CD8-positive, alpha-beta memory T cell (primary cell): ENCODE results near the gene ST6GALNAC2. TPM values are rescaled to one million over a fixed set of nuclear protein-coding genes. Genes with fewer than 3 reads are reported as not detected.
"Not testable (repeated sequence)": the region's sequence is repeated elsewhere in the genome, so short reads cannot be mapped to it uniquely, and the experiment has no call there.

ENCODE experiments used
- CTCF ChIA-PET: fragments of 350-600 bp; sonication (Branson Sonifier 250); formaldehyde crosslinking; loops from one replicate; lab custom pipeline; 2021; ENCODE audit warnings: antibody characterized with exemption; lab: Charles Lee
- POLR2A ChIA-PET: fragments of 350-600 bp; sonication (Branson Sonifier 250); formaldehyde crosslinking; loops from one replicate; lab custom pipeline; 2021; ENCODE audit warnings: antibody characterized with exemption; lab: Charles Lee
- DNase-seq, 5 donors: peaks; one replicate each; pipeline versions ENCODE4 v3.0.0 to v3.0.0-alpha.2; 2020 to 2022; ENCODE audit warnings: mixed read lengths in 1 of 5
- H3K27ac ChIP-seq: one replicate; pipeline ENCODE4 v1.7.0; 2013; ENCODE audit warnings: low read depth, mild to moderate bottlenecking, low read length, moderate library complexity
- H3K27me3 ChIP-seq: 2 replicates; pipeline ENCODE4 v1.7.0; 2013; ENCODE audit warnings: low read length, mild to moderate bottlenecking; ENCODE audit not compliant: insufficient read depth, poor library complexity, severe bottlenecking
- H3K36me3 ChIP-seq: 2 replicates; pipeline ENCODE4 v1.7.0; 2013; ENCODE audit warnings: mild to moderate bottlenecking, low read length, moderate library complexity; ENCODE audit not compliant: insufficient read depth
- H3K4me1 ChIP-seq: 2 replicates; pipeline ENCODE4 v1.7.0; 2013; ENCODE audit warnings: mild to moderate bottlenecking, low read length, moderate library complexity; ENCODE audit not compliant: insufficient read depth
- H3K4me3 ChIP-seq: 2 replicates; pipeline ENCODE4 v1.7.0; 2013; ENCODE audit warnings: mild to moderate bottlenecking, low read length
- H3K9me3 ChIP-seq: 2 replicates; pipeline ENCODE4 v1.7.0; 2013; ENCODE audit warnings: mild to moderate bottlenecking, low read length
- H3K27ac Mint-ChIP-seq, 8 donors: one replicate each; pipeline ENCODE4 v1.8.0; 2020 to 2021; ENCODE audit warnings: mixed read lengths in 8 of 8, mild to moderate bottlenecking in 6 of 8, inconsistent platforms in 3 of 8, moderate library complexity in 3 of 8
- H3K27me3 Mint-ChIP-seq, 2 donors: one replicate each; pipeline ENCODE4 v1.8.0; 2020 to 2021; ENCODE audit warnings: mixed read lengths in 2 of 2, mild to moderate bottlenecking in 1 of 2, moderate library complexity in 1 of 2
- H3K36me3 Mint-ChIP-seq, 3 donors: one replicate each; pipeline ENCODE4 v1.8.0; 2020 to 2021; ENCODE audit warnings: mixed read lengths in 3 of 3, inconsistent platforms in 1 of 3, mild to moderate bottlenecking in 1 of 3
- H3K4me1 Mint-ChIP-seq, 3 donors: one replicate each; pipeline ENCODE4 v1.8.0; 2020 to 2021; ENCODE audit warnings: mixed read lengths in 3 of 3, inconsistent platforms in 1 of 3, mild to moderate bottlenecking in 1 of 3
- H3K4me3 Mint-ChIP-seq, 7 donors: one replicate each; pipeline ENCODE4 v1.8.0; 2020 to 2021; ENCODE audit warnings: mixed read lengths in 7 of 7, mild to moderate bottlenecking in 6 of 7, moderate library complexity in 4 of 7, inconsistent platforms in 2 of 7
- H3K9me3 Mint-ChIP-seq, 5 donors: one replicate each; pipeline ENCODE4 v1.8.0; 2020 to 2022; ENCODE audit warnings: mixed read lengths in 5 of 5, mild to moderate bottlenecking in 3 of 5, moderate library complexity in 2 of 5, inconsistent platforms in 1 of 5
- polyA plus RNA-seq: library from polyadenylated mRNA; unstranded; fragments of 300-500 nt; fragmentation: Illumina TruSeq; gene quantifications from one replicate; pipeline ENCODE4 v1.2.3, GENCODE V29; 2021
- total RNA-seq, 2 experiments: library from RNA; stranded (reverse); gene quantifications; one replicate each; pipeline ENCODE4 v1.2.3, GENCODE V29; 2021

ST6GALNAC2 gene
- total and polyA plus RNA-seq, 3 experiments from 2014 or later: 0.83 to 2.9 (median 1.0) TPM

DNA sequence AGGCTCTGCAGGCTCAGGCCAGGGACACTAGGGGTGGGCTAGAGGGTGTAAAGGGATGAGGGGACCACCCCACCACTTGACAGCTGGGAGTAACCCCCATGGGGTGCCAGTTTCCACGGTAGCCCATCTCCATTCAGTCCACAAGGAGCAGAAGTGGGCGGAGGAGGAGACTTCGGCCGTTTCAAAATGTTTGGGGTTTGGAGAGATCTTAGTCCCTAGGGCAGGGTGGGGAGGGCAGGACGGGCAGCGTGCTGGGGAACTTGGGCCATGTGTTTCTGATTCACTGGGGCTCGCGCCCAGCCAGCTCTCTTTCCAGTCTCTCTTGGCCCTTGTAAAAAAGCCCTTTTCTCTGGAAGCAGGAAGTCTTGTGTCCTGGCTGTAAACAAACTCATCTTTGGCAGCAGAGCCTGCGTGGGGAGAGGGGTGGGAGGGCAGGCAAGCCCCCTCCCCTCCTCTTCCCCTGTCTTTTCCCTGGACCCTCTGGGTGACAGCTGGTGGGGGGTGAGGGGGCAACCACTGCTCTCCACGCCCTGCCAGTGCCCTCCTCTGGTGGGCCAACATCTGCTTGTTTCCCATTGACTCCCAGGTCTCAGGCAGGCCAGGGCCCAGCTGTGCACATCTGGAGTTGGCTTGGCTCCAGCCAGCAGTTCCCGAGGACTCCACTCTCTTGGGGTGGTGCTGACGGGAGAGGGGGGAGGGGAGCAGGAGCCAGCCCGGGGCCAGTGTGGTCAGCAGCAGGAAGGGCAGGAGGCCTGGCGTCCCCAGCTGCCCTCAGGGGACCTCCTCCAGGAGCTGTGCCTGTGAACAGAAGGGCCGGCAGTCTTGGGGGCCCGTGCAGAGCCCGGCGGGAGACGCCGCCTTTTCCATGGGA is 56.2 kb downstream of the ST6GALNAC2 start:
- CTCF ChIA-PET: interaction anchor here (0.6 to 1.8 kb wide), 6 partner anchors 13 to 183 kb away, joined by 3 to 8 read pairs (median 5); partner anchors contain the start of gene ST6GALNAC2
- H3K27ac Mint-ChIP-seq: peak overlapping the region in 3 of 8 donors; percentile 23 to 72 (median 33)
- H3K4me1 Mint-ChIP-seq: peaks cover 16 to 37% (median 16%) of the 10 kb centered on the region in 3 donors
- Histone ChIP-seq H3K27me3 (no peaks in the 10 kb centered on the region), H3K4me1 (peaks cover 33% of the 10 kb centered on the region), H3K4me3 (no peak overlapping the region), H3K9me3 (no peaks in the 10 kb centered on the region), H3K36me3 (no peaks in the 10 kb centered on the region), H3K27ac (peak overlapping the region; percentile 21)
- H3K36me3 Mint-ChIP-seq: no peaks in the 10 kb centered on the region
- POLR2A ChIA-PET: no interaction called here
- H3K9me3 Mint-ChIP-seq: no peaks in the 10 kb centered on the region
- DNase-seq: no peak
- no peak overlapping the region for H3K4me3 Mint-ChIP-seq
- no peaks in the 10 kb centered on the region for H3K27me3 Mint-ChIP-seq

GRCh38 chr17:76528528-76529223 is 57.0 kb downstream of the ST6GALNAC2 start:
- peak overlapping the region in 7 of 8 donors; percentile 76 to 93 (median 83) for H3K27ac Mint-ChIP-seq
- ChIA-PET CTCF (interaction anchor here (0.6 to 2.1 kb wide), 9 partner anchors 10 to 184 kb away, joined by 3 to 12 read pairs (median 5); partner anchors contain the start of gene ST6GALNAC2), POLR2A (interaction anchor here (1.4 to 1.6 kb wide), 2 partner anchors 13 to 17 kb away, joined by 3 to 7 read pairs; no protein-coding TSS in a partner anchor)
- peaks cover 33% of the 10 kb centered on the region for H3K4me1 ChIP-seq
- H3K9me3 ChIP-seq: no peaks in the 10 kb centered on the region
- H3K27ac ChIP-seq: peak overlapping the region; percentile 24
- H3K4me1 Mint-ChIP-seq: peaks cover 18 to 40% (median 18%) of the 10 kb centered on the region in 3 donors
- peak overlapping the region in 6 of 7 donors; percentile 30 to 74 (median 56) for H3K4me3 Mint-ChIP-seq
- no peaks in the 10 kb centered on the region for H3K9me3 Mint-ChIP-seq
- H3K36me3 Mint-ChIP-seq: no peaks in the 10 kb centered on the region
- no peaks in the 10 kb centered on the region for H3K36me3 ChIP-seq
- peak overlapping the region; percentile 41 for H3K4me3 ChIP-seq
- peak in 1 of 5 donors; percentile 43 for DNase-seq
- no peaks in the 10 kb centered on the region for H3K27me3 ChIP-seq
- peaks cover 0 to 1% of the 10 kb centered on the region in 2 donors for H3K27me3 Mint-ChIP-seq

DNA sequence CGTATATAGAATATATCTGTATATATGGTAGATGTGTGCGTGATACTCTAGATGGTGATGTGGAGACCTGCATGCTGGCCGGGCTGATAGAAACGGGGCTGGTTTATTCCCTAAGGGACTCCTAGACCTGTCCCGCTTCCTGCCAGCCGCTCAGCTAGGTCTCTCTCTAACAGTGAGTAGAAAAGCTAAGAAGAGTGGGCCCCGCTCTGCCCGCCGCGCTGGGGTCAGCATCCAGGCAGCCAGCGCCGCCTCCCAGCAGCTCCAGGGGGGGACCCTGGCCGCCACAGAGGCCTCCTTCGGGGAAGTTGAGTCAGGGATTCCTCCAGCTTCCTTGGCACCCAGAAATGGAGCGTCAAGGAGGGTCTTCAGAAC is 57.5 kb downstream of the ST6GALNAC2 start:
- Histone ChIP-seq H3K4me1 (peaks cover 37% of the 10 kb centered on the region), H3K4me3 (peak overlapping the region; percentile 41), H3K9me3 (no peaks in the 10 kb centered on the region), H3K27me3 (no peaks in the 10 kb centered on the region), H3K27ac (peak overlapping the region; percentile 24), H3K36me3 (no peaks in the 10 kb centered on the region)
- Mint-ChIP-seq H3K27ac (peak overlapping the region; percentile 76 to 93 (median 84)), H3K9me3 (no peaks in the 10 kb centered on the region), H3K36me3 (no peaks in the 10 kb centered on the region), H3K27me3 (peaks cover 0 to 1% of the 10 kb centered on the region in 2 donors), H3K4me1 (peaks cover 22 to 45% (median 23%) of the 10 kb centered on the region in 3 donors), H3K4me3 (peak overlapping the region; percentile 33 to 74 (median 68))
- ChIA-PET CTCF (interaction anchor here (0.9 to 2.1 kb wide), 7 partner anchors 10 to 153 kb away, joined by 3 to 12 read pairs (median 3); partner anchors contain the start of gene ST6GALNAC2), POLR2A (interaction anchor here (1.4 to 1.6 kb wide), 2 partner anchors 12 to 18 kb away, joined by 3 to 7 read pairs; no protein-coding TSS in a partner anchor)
- DNase-seq: no peak

DNA sequence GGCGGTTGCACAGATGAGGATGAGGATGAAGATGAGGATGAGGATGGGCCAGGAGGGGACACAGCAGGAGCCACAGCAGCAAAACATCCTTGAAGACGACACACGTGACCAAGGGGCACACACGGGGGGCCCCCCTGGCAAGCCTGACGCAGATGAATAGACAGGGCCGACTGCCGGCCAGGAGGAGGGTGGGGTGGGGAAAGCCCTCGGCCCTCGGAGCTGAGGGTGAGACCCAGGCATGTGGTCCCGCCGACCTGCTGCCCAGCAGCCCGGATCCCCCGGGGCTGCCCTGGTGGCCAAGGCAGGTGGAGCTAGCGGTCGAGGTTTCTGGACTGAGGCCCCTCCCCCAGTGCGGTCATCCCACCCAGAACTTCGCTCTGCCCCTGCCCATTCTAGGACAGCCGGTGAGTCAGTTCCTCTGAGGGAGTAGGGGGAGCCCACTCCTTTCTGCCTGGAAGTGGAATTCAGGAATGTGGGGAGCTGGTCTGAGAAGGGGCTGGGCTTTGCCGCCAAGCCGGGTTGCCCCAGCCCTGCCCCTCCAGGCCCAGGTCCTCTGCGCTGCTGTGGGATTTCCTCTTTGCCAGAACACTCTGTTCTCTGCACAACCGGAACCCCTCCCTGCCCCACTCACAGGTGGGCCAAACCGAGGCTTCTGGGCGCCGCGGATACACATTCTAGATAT is 58.1 kb downstream of the ST6GALNAC2 start:
- H3K4me3 ChIP-seq: peak overlapping the region; percentile 43
- no peaks in the 10 kb centered on the region for H3K36me3 Mint-ChIP-seq
- peaks cover 25 to 49% (median 26%) of the 10 kb centered on the region in 3 donors for H3K4me1 Mint-ChIP-seq
- no peaks in the 10 kb centered on the region for H3K27me3 ChIP-seq
- no peaks in the 10 kb centered on the region for H3K9me3 Mint-ChIP-seq
- no peaks in the 10 kb centered on the region for H3K36me3 ChIP-seq
- H3K27me3 Mint-ChIP-seq: peaks cover 0 to 1% of the 10 kb centered on the region in 2 donors
- ChIA-PET POLR2A (interaction anchor here (0.7 to 1.6 kb wide), 3 partner anchors 12 to 30 kb away, joined by 3 to 7 read pairs (median 3); no protein-coding TSS in a partner anchor), CTCF (interaction anchor here (0.9 to 2.1 kb wide), 5 partner anchors 9 to 154 kb away, joined by 3 to 12 read pairs (median 3); no protein-coding TSS in a partner anchor)
- DNase-seq: peak; percentile 15 to 74 (median 60)
- no peak overlapping the region for H3K27ac ChIP-seq
- no peaks in the 10 kb centered on the region for H3K9me3 ChIP-seq
- H3K4me1 ChIP-seq: peaks cover 41% of the 10 kb centered on the region
- peak overlapping the region; percentile 76 to 89 (median 84) for H3K27ac Mint-ChIP-seq
- H3K4me3 Mint-ChIP-seq: peak overlapping the region; percentile 54 to 77 (median 72)

DNA sequence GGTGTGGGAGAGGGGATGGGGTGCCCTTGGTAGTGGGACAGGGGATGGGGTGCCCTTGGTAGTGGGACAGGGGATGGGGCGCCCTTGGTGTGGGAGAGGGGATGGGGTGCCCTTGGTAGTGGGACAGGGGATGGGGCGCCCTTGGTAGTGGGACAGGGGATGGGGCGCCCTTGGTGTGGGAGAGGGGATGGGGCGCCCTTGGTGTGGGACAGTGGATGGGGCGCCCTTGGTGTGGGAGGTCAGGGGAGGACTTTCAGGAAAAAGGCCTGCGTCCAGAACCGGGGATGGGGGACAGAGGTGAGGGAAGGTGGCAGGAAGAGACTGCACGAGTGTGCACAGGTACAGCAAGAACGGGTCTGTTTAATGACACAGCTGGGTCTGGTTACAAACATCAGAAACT is 58.6 kb downstream of the ST6GALNAC2 start:
- not testable (repeated sequence) for DNase-seq, H3K27me3 ChIP-seq, H3K36me3 Mint-ChIP-seq, H3K27me3 Mint-ChIP-seq, H3K9me3 ChIP-seq, H3K27ac ChIP-seq, H3K9me3 Mint-ChIP-seq, H3K36me3 ChIP-seq, H3K4me3 ChIP-seq
- CTCF ChIA-PET: interaction anchor here (1.1 to 2.1 kb wide), 3 partner anchors 19 to 155 kb away, joined by 3 to 12 read pairs (median 3); no protein-coding TSS in a partner anchor
- H3K4me3 Mint-ChIP-seq: peak overlapping the region in 6 of 7 donors; percentile 13 to 74 (median 64)
- H3K4me1 ChIP-seq: peaks cover 41% of the 10 kb centered on the region
- POLR2A ChIA-PET: interaction anchor here (0.5 to 1.6 kb wide), 4 partner anchors 11 to 311 kb away, joined by 3 to 7 read pairs (median 3); no protein-coding TSS in a partner anchor
- peaks cover 25 to 48% (median 26%) of the 10 kb centered on the region in 3 donors for H3K4me1 Mint-ChIP-seq
- H3K27ac Mint-ChIP-seq: peak overlapping the region; percentile 43 to 86 (median 80)

DNA sequence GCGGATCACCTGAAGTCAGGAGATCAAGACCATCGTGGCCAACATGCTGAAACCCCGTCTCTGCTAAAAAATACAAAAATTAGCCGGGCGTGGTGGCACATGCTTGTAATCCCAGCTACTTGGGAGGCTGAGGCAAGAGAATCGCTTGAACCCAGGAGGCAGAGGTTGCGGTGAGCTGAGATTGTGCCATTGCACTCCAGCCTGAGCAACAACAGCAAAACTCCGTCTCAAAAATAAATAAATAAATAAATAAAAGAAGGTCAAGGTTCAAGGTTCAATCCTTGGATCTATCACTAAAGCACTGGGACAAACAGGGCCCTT is 60.2 kb downstream of the ST6GALNAC2 start:
- CTCF ChIA-PET: interaction anchor here (7.0 to 7.1 kb wide), 2 partner anchors 19 to 98 kb away, joined by 90 to 97 read pairs; no protein-coding TSS in a partner anchor
- POLR2A ChIA-PET, H3K27me3 ChIP-seq, DNase-seq, H3K36me3 ChIP-seq, H3K27me3 Mint-ChIP-seq, H3K4me3 ChIP-seq, H3K9me3 ChIP-seq, H3K27ac ChIP-seq, H3K4me3 Mint-ChIP-seq, H3K9me3 Mint-ChIP-seq, H3K27ac Mint-ChIP-seq, H3K36me3 Mint-ChIP-seq: not testable (repeated sequence)
- peaks cover 39% of the 10 kb centered on the region for H3K4me1 ChIP-seq
- H3K4me1 Mint-ChIP-seq: peaks cover 22 to 43% (median 26%) of the 10 kb centered on the region in 3 donors
